Measurements from ENCODE around the gene C1orf146. TPM values are rescaled to one million over a fixed set of nuclear protein-coding genes. Genes with fewer than 3 reads are reported as not detected.

C1orf146 gene, protein sequence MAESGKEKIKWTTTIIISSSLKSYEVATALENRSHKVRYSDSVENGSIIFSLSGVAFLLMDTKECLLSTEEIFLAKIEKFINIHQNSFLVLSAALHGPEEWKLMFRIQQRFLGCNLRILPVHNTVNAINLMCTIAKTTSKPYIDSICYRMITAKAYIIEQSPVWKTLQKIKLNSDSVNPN
- not detected for total RNA-seq
- long read RNA-seq: 0 reads

DNA sequence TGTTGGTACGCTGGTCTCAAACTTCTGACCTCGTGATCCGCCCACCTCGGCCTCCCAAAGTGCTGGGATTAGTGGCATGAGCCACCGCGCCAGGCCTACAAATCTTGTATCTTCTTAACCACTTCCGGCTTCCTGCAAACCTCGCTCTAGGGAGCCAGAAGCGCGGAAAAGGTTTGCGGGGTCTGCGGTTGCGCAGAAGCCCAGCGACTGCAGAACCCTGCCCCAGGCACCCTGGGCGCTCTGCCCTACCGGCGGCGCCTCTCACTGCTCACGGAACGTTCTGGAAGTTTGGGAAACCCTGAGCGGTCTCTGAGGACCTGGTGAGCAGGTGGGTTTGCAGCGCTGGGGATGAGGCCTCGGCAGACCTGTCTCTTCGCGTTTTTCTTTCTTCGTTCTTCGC, at the start of gene C1orf146:
Gene C1orf146 (plus strand): TSS at position 195 of the 400 bp plus-strand sequence. CDS start 13,506 bp downstream, outside the sequence.
- no peak within 1 kb of the TSS for H3K4me3 ChIP-seq
- intact Hi-C loops (cut with micrococcal nuclease): no loop called here
- TF ChIP-seq, protein P1, sequence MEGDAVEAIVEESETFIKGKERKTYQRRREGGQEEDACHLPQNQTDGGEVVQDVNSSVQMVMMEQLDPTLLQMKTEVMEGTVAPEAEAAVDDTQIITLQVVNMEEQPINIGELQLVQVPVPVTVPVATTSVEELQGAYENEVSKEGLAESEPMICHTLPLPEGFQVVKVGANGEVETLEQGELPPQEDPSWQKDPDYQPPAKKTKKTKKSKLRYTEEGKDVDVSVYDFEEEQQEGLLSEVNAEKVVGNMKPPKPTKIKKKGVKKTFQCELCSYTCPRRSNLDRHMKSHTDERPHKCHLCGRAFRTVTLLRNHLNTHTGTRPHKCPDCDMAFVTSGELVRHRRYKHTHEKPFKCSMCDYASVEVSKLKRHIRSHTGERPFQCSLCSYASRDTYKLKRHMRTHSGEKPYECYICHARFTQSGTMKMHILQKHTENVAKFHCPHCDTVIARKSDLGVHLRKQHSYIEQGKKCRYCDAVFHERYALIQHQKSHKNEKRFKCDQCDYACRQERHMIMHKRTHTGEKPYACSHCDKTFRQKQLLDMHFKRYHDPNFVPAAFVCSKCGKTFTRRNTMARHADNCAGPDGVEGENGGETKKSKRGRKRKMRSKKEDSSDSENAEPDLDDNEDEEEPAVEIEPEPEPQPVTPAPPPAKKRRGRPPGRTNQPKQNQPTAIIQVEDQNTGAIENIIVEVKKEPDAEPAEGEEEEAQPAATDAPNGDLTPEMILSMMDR (IDR thresholded peaks at IDR 0.05; ENCODE audit: borderline replicate concordance): no peak

DNA sequence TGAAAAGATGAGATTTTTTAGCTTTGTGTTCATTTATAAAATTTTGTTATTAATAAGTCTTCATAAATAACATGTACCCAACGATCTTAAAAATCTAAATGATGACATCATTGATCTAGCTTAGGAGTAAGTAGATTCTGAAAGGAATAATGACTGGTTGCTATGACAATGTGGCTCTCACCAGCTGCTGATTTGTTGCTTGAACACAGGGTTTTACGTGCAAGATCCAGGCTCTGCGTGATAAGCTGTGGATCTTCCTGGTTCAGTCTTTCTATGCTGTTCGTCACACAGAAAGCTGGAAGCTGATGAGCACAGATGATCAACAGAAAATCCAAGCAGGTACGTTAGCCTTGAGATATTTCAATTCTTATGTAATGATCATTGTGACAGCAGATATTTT, 49.1 kb upstream of the C1orf146 start:
- Histone ChIP-seq H3K27me3 (ENCODE audit: low read depth) (no peaks in the 10 kb centered on the region), H3K36me3 (peaks cover 9% of the 10 kb centered on the region), H3K9me3 (replicated peaks) (no peaks in the 10 kb centered on the region), H3K4me1 (no peaks in the 10 kb centered on the region), H3K4me3 (no peak overlapping the region), H3K27ac (replicated peaks) (no peak overlapping the region)
- intact Hi-C loops (cut with micrococcal nuclease): no loop called here
- TF ChIP-seq, protein P1 (IDR thresholded peaks at IDR 0.05; ENCODE audit: borderline replicate concordance): no peak
- no peak for DNase-seq

More for the DNA sequence above, at the start of gene C1orf146:
- H3K27ac ChIP-seq (replicated peaks): no peak within 1 kb of the TSS
- no peaks in the 10 kb centered on the region for H3K4me1 ChIP-seq
- H3K27me3 ChIP-seq (ENCODE audit: low read depth): no peaks in the 10 kb centered on the region
- no peaks in the 10 kb centered on the region for H3K9me3 ChIP-seq (replicated peaks)
- no peak for DNase-seq
- H3K36me3 ChIP-seq: no peaks in the 10 kb centered on the region

DNA sequence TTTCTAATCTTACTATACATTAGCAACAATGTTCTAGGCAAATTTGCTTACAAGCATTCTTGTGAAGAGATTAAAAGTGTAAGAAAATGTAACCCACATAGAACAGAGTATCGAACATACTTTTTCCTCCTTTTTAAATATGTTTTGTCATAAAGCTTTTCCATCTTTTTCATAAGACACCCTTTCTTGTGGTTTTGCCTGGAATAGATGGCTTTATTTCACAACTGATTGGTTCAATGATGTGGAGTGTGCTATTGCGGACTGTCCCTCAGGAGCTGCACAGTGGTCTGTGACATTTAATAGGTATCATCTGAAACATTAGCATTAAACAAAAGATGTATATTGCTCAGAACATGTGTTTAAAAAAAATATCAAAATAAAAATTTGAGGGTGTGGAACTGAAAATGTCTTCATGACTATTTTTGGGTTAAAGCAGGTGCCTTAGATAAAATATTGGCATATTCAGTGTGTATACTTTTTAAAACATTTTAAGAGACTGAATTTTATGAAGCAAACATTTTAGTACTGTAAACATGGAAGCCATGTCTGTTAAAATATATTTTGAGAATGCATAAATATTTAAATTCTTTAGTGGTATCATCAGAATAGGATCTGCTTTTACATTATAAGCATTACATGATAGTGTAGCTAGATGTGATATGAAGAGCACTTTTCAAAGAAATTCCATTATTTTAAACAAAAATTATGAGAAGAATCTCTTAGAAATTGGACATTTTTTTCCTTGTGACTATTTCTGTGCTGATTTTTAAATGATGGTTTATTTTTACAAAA, 48.3 kb upstream of the C1orf146 start:
- Histone ChIP-seq H3K36me3 (peaks cover 9% of the 10 kb centered on the region), H3K27ac (replicated peaks) (no peak overlapping the region), H3K4me1 (no peaks in the 10 kb centered on the region), H3K27me3 (ENCODE audit: low read depth) (no peaks in the 10 kb centered on the region), H3K9me3 (replicated peaks) (no peaks in the 10 kb centered on the region), H3K4me3 (no peak overlapping the region)
- no peak for DNase-seq
- TF ChIP-seq, protein P1 (IDR thresholded peaks at IDR 0.05; ENCODE audit: borderline replicate concordance): no peak
- intact Hi-C loops (cut with micrococcal nuclease): no loop called here

DNA sequence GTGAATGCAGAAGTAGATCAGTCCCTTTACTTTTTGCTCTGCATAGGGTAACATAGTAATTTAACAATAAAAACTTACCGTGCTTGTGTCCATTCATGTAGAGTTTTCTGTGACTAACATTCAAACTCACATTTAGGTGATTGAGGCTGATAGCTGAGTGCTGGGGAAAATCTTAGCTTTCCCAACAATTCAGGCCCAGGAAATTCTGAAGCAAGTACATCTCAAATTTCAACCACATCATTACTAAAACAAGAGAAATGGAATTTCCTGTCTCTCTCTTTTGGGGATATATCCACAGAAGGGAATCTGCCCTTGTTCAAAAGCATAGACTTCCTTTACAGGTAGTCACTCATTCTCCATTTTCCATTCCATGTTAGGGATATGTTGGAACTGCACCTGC, 33.1 kb upstream of the C1orf146 start:
- TF ChIP-seq, protein P1 (IDR thresholded peaks at IDR 0.05; ENCODE audit: borderline replicate concordance): no peak
- DNase-seq: no peak

DNA sequence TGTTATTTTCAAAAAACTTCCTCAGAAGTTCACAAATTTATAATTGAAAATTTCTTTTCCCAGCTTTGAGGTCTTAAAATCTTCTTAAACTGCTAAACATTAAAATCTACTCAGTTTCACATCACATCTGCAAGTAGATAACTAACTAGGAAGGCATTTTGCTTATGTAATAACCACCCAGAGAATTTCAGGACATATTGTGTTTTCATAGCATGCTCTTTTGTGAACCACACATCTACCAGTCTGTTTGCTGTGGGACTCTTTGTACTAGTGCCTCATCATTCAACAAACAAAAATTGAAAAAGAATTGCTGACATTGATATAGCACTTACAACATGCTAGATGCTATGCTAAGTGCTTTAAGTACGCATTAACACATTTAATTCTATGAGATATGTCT, 31.6 kb upstream of the C1orf146 start:
- H3K27ac ChIP-seq (replicated peaks): no peak overlapping the region
- H3K27me3 ChIP-seq (ENCODE audit: low read depth): no peaks in the 10 kb centered on the region
- TF ChIP-seq, protein P1 (IDR thresholded peaks at IDR 0.05; ENCODE audit: borderline replicate concordance): no peak
- H3K36me3 ChIP-seq: peaks cover 20% of the 10 kb centered on the region
- H3K4me3 ChIP-seq: no peak overlapping the region
- H3K9me3 ChIP-seq (replicated peaks): no peaks in the 10 kb centered on the region
- DNase-seq: no peak
- H3K4me1 ChIP-seq: no peaks in the 10 kb centered on the region
- intact Hi-C loops (cut with micrococcal nuclease): no loop called here

More for the DNA sequence above, 33.1 kb upstream of the C1orf146 start:
- H3K27me3 ChIP-seq (ENCODE audit: low read depth): no peaks in the 10 kb centered on the region
- no peak overlapping the region for H3K27ac ChIP-seq (replicated peaks)
- H3K36me3 ChIP-seq: peaks cover 31% of the 10 kb centered on the region
- intact Hi-C loops (cut with micrococcal nuclease): no loop called here
- H3K9me3 ChIP-seq (replicated peaks): no peaks in the 10 kb centered on the region
- H3K4me1 ChIP-seq: no peaks in the 10 kb centered on the region
- H3K4me3 ChIP-seq: no peak overlapping the region

Measured in left ventricle myocardium inferior (tissue), 1 donor.